Karpas-422 (cell line): ENCODE measurements around the gene IKZF1. TPM values are rescaled to one million over a fixed set of nuclear protein-coding genes. Genes with fewer than 3 reads are reported as not detected.

Experiments
- DNase-seq: peaks from one replicate; pipeline ENCODE4 v3.0.0-alpha.2; 2015
- H2AFZ ChIP-seq: fragments of 200-600 bp; sonication (generic); 2 replicates; pipeline ENCODE4 v1.6.1; 2014; ENCODE audit warnings: antibody characterized with exemption, low read length, mixed read lengths
- H3K27ac ChIP-seq: fragments of 200-600 bp; sonication (generic); 2 replicates; pipeline ENCODE4 v1.5.1; 2014; ENCODE audit warnings: mild to moderate bottlenecking, low read length, moderate library complexity
- H3K27me3 ChIP-seq: fragments of 200-600 bp; sonication (generic); 2 replicates; pipeline ENCODE4 v1.6.1; 2014; ENCODE audit warnings: low read length, mixed read lengths
- H3K36me3 ChIP-seq: fragments of 200-600 bp; sonication (generic); 2 replicates; pipeline ENCODE4 v1.6.1; 2014; ENCODE audit warnings: low read length, mixed read lengths; ENCODE audit not compliant: insufficient read depth
- H3K4me1 ChIP-seq: fragments of 200-600 bp; sonication (generic); 2 replicates; pipeline ENCODE4 v1.6.1; 2014; ENCODE audit warnings: mild to moderate bottlenecking, low read length, mixed read lengths
- H3K4me2 ChIP-seq: fragments of 200-600 bp; sonication (generic); 2 replicates; pipeline ENCODE4 v1.6.1; 2014; ENCODE audit warnings: low read length, low read depth, mild to moderate bottlenecking; ENCODE audit not compliant: poor library complexity, severe bottlenecking
- H3K4me3 ChIP-seq: fragments of 200-600 bp; sonication (generic); 2 replicates; pipeline ENCODE4 v1.5.1; 2014; ENCODE audit warnings: mild to moderate bottlenecking, antibody characterized with exemption, low read length, mixed read lengths
- H3K79me2 ChIP-seq: fragments of 200-600 bp; sonication (generic); 2 replicates; pipeline ENCODE4 v1.6.1; 2014; ENCODE audit warnings: mild to moderate bottlenecking, low read length, mixed read lengths
- H3K9ac ChIP-seq: fragments of 200-600 bp; sonication (generic); 2 replicates; pipeline ENCODE4 v1.6.0; 2014; ENCODE audit warnings: low read length
- H3K9me2 ChIP-seq: fragments of 200-600 bp; sonication (generic), shearing (Covaris generic); replicated peaks from 2 replicates; pipeline ENCODE4 v1.6.0; 2014; ENCODE audit warnings: mild to moderate bottlenecking, low read length, moderate library complexity; ENCODE audit not compliant: insufficient read depth
- H3K9me3 ChIP-seq: fragments of 300-700, 200-600 bp; sonication (generic); 2 replicates; pipeline ENCODE4 v1.6.1; 2014; ENCODE audit warnings: low read length, mixed read lengths
- H4K20me1 ChIP-seq: fragments of 200-600 bp; sonication (generic); 2 replicates; pipeline ENCODE4 v1.6.1; 2014; ENCODE audit warnings: mild to moderate bottlenecking, antibody characterized with exemption, low read length, low read depth; ENCODE audit not compliant: insufficient read depth
- total RNA-seq: library from RNA; depleted of rRNA; stranded (reverse); fragments of >200 nt; shearing (Covaris generic); gene quantifications from 2 replicates; pipeline ENCODE4 v1.2.3, GENCODE V29; 2014; ENCODE audit warnings: low replicate concordance

The IKZF1 gene
- total RNA-seq, 1 experiment from 2014 or later = 117 TPM

GRCh38 chr7:50302486-50303334 is 1.8 kb upstream of the IKZF1 start:
- no peak for DNase-seq
- H4K20me1 ChIP-seq = no peaks in the 10 kb centered on the region
- H2AFZ ChIP-seq = no peak overlapping the region
- no peak overlapping the region for H3K4me3 ChIP-seq
- H3K9ac ChIP-seq = no peak overlapping the region
- H3K27ac ChIP-seq = no peak overlapping the region
- no peaks in the 10 kb centered on the region for H3K27me3 ChIP-seq
- H3K79me2 ChIP-seq = peaks cover 18% of the 10 kb centered on the region; the same call in 1 of the 2 replicates
- H3K4me2 ChIP-seq = no peak overlapping the region
- H3K9me2 ChIP-seq = no peaks in the 10 kb centered on the region
- no peaks in the 10 kb centered on the region for H3K9me3 ChIP-seq
- peaks cover 34% of the 10 kb centered on the region for H3K4me1 ChIP-seq
- H3K36me3 ChIP-seq = no peaks in the 10 kb centered on the region

GRCh38 chr7:50303335-50304128 is 984 bp upstream of the IKZF1 start:
- Histone ChIP-seq H2AFZ (no peak overlapping the region), H3K79me2 (peaks cover 26% of the 10 kb centered on the region), H3K27ac (no peak overlapping the region), H4K20me1 (no peaks in the 10 kb centered on the region), H3K9ac (peak overlapping the region; percentile 86), H3K4me1 (peaks cover 42% of the 10 kb centered on the region), H3K9me2 (no peaks in the 10 kb centered on the region), H3K36me3 (no peaks in the 10 kb centered on the region), H3K4me3 (peak overlapping the region; percentile 76), H3K4me2 (peak overlapping the region; percentile 94), H3K27me3 (no peaks in the 10 kb centered on the region), H3K9me3 (no peaks in the 10 kb centered on the region)
- peak; percentile 78 for DNase-seq

- Histone ChIP-seq H3K9ac (peak overlapping the region; percentile 86), H2AFZ (peak overlapping the region; percentile 43; the same call in 1 of the 2 replicates)
Measured at GRCh38 chr7:50304911-50305582, 531 bp downstream of the IKZF1 start.

GRCh38 chr7:50305583-50306493 is 1.3 kb downstream of the IKZF1 start:
- H3K27ac ChIP-seq = peak overlapping the region; percentile 94
- no peak overlapping the region; the same call in 1 of the 2 replicates for H2AFZ ChIP-seq
- H3K27me3 ChIP-seq = no peaks in the 10 kb centered on the region
- H3K4me2 ChIP-seq = peak overlapping the region; percentile 94
- H3K4me1 ChIP-seq = peaks cover 53% of the 10 kb centered on the region
- no peaks in the 10 kb centered on the region for H3K36me3 ChIP-seq
- H3K9ac ChIP-seq = peak overlapping the region; percentile 86
- peak; percentile 67 for DNase-seq
- no peaks in the 10 kb centered on the region for H4K20me1 ChIP-seq
- peaks cover 49% of the 10 kb centered on the region for H3K79me2 ChIP-seq
- no peaks in the 10 kb centered on the region for H3K9me2 ChIP-seq
- H3K4me3 ChIP-seq = peak overlapping the region; percentile 76
- no peaks in the 10 kb centered on the region for H3K9me3 ChIP-seq

More at GRCh38 chr7:50304911-50305582, 531 bp downstream of the IKZF1 start:
- peak overlapping the region; percentile 94 for H3K27ac ChIP-seq
- H3K4me2 ChIP-seq = peak overlapping the region; percentile 94
- H3K79me2 ChIP-seq = peaks cover 41% of the 10 kb centered on the region
- peak overlapping the region; percentile 76 for H3K4me3 ChIP-seq
- H3K4me1 ChIP-seq = peaks cover 48% of the 10 kb centered on the region
- no peaks in the 10 kb centered on the region for H3K9me3 ChIP-seq
- no peaks in the 10 kb centered on the region for H3K36me3 ChIP-seq
- H3K9me2 ChIP-seq = no peaks in the 10 kb centered on the region
- H4K20me1 ChIP-seq = no peaks in the 10 kb centered on the region
- peak; percentile 91 for DNase-seq
- H3K27me3 ChIP-seq = no peaks in the 10 kb centered on the region

GRCh38 chr7:50306494-50307367 is 2.2 kb downstream of the IKZF1 start:
- Histone ChIP-seq H3K9me3 (no peaks in the 10 kb centered on the region), H3K27ac (peak overlapping the region; percentile 94), H3K9me2 (no peaks in the 10 kb centered on the region), H3K36me3 (no peaks in the 10 kb centered on the region), H3K27me3 (no peaks in the 10 kb centered on the region), H4K20me1 (no peaks in the 10 kb centered on the region), H2AFZ (no peak overlapping the region), H3K9ac (peak overlapping the region; percentile 86), H3K4me1 (peaks cover 62% of the 10 kb centered on the region), H3K4me2 (peak overlapping the region; percentile 94), H3K79me2 (peaks cover 58% of the 10 kb centered on the region), H3K4me3 (peak overlapping the region; percentile 76)
- DNase-seq = peak; percentile 79

GRCh38 chr7:50307368-50308032 is 3.0 kb downstream of the IKZF1 start:
- Histone ChIP-seq H3K4me2 (peak overlapping the region; percentile 94), H3K79me2 (peaks cover 65% of the 10 kb centered on the region), H3K27ac (peak overlapping the region; percentile 94), H3K4me3 (peak overlapping the region; percentile 76), H3K4me1 (peaks cover 70% of the 10 kb centered on the region), H2AFZ (peak overlapping the region; percentile 10; the same call in 1 of the 2 replicates), H3K9me2 (no peaks in the 10 kb centered on the region), H3K9me3 (no peaks in the 10 kb centered on the region), H4K20me1 (no peaks in the 10 kb centered on the region), H3K27me3 (no peaks in the 10 kb centered on the region), H3K36me3 (no peaks in the 10 kb centered on the region), H3K9ac (peak overlapping the region; percentile 86)
- DNase-seq = peak; percentile 93
